HepG2 (cell line): ENCODE results near the gene DOHH. TPM values are rescaled to one million over a fixed set of nuclear protein-coding genes. Genes with fewer than 3 reads are reported as not detected.

Source experiments
- DRAP1 ChIP-seq: IDR thresholded peaks from 2 replicates; pipeline ENCODE4 v1.6.1; 2016; ENCODE audit warnings: missing genetic modification reagents, missing compliant biosample characterization
- KLF16 ChIP-seq, 2 experiments: sonication (generic) in 1 of 2; formaldehyde crosslinking in 1 of 2; IDR thresholded peaks; 2 replicates each; pipeline versions ENCODE4 v1.6.1 to v1.8.0; 2016 to 2023; ENCODE audit warnings: missing genetic modification reagents in 2 of 2, missing compliant biosample characterization in 1 of 2
- MAFG ChIP-seq: sonication (generic); formaldehyde crosslinking; IDR thresholded peaks from 2 replicates; pipeline ENCODE4 v1.5.1; 2020; ENCODE audit warnings: mild to moderate bottlenecking, missing genetic modification reagents
- SKI ChIP-seq: fragments of 450-650 bp; IDR thresholded peaks from one replicate; pipeline ENCODE4 v1.6.1; 2018; ENCODE audit warnings: mild to moderate bottlenecking; ENCODE audit not compliant: partially characterized antibody
- SOX6 ChIP-seq, 2 experiments: fragments of 450-650 bp in 1 of 2; sonication (generic) in 1 of 2; formaldehyde crosslinking in 1 of 2; IDR thresholded peaks; 2 replicates each; pipeline versions ENCODE4 v1.4.0 to v1.6.1; 2017 to 2020; ENCODE audit warnings: antibody characterized with exemption in 1 of 2, mild to moderate bottlenecking in 1 of 2, missing genetic modification reagents in 1 of 2
- SP4 ChIP-seq: sonication (generic); formaldehyde crosslinking; IDR thresholded peaks from 2 replicates; pipeline ENCODE4 v1.8.1; 2023; ENCODE audit warnings: mild to moderate bottlenecking, missing genetic modification reagents
- ZNF530 ChIP-seq: sonication (generic); formaldehyde crosslinking; IDR thresholded peaks from 2 replicates; pipeline ENCODE4 v1.5.0; 2020; ENCODE audit warnings: low read depth, mild to moderate bottlenecking, missing genetic modification reagents
- ZNF552 ChIP-seq: sonication (generic); formaldehyde crosslinking; IDR thresholded peaks from 2 replicates; pipeline ENCODE4 v1.9.0; 2022; ENCODE audit warnings: missing genetic modification reagents, mild to moderate bottlenecking, borderline replicate concordance
- ZNF746 ChIP-seq: sonication (generic); formaldehyde crosslinking; IDR thresholded peaks from 2 replicates; pipeline ENCODE4 v1.8.0; 2022; ENCODE audit warnings: mild to moderate bottlenecking, missing genetic modification reagents
- polyA plus RNA-seq, 8 experiments: library from polyadenylated mRNA; depleted of rRNA in 3 of 8; stranded (reverse) in 7 of 8; unstranded in 1 of 8; fragments of >200 nt; fragmentation: Illumina TruSeq in 4 of 8; extraction: Trizol in 4 of 8; gene quantifications; 2 replicates each; pipeline versions ENCODE4 v1.2.1 to v1.2.3, GENCODE V29; 2011 to 2016; ENCODE audit warnings: low read depth in 4 of 8, missing spikeins in 1 of 8, mixed read lengths in 1 of 8; ENCODE audit not compliant: insufficient read depth in 1 of 8
- total RNA-seq, 5 experiments: library from RNA; depleted of rRNA; stranded (reverse); fragments of >200 nt; fragmentation: Illumina TruSeq; extraction: Trizol; gene quantifications; 2 replicates each; pipeline ENCODE4 v1.2.3, GENCODE V29; 2016; ENCODE audit warnings: low read depth in 1 of 5
- TF ChIP-seq, protein P1 (sequence below): sonication (generic); formaldehyde crosslinking; IDR thresholded peaks from 2 replicates; pipeline ENCODE4 v1.9.0; 2022; ENCODE audit warnings: low read depth, missing genetic modification reagents
- TF ChIP-seq, protein P2 (sequence below): sonication (generic); formaldehyde crosslinking; IDR thresholded peaks from 2 replicates; pipeline ENCODE4 v1.4.0; 2020; ENCODE audit warnings: low read depth, missing genetic modification reagents

Gene DOHH
- total and polyA plus RNA-seq, 2 of the 13 experiments (the other 11 are each of a cell fraction or from before 2014, with no cell fraction given) = 3.5 to 13.7 TPM

DNA sequence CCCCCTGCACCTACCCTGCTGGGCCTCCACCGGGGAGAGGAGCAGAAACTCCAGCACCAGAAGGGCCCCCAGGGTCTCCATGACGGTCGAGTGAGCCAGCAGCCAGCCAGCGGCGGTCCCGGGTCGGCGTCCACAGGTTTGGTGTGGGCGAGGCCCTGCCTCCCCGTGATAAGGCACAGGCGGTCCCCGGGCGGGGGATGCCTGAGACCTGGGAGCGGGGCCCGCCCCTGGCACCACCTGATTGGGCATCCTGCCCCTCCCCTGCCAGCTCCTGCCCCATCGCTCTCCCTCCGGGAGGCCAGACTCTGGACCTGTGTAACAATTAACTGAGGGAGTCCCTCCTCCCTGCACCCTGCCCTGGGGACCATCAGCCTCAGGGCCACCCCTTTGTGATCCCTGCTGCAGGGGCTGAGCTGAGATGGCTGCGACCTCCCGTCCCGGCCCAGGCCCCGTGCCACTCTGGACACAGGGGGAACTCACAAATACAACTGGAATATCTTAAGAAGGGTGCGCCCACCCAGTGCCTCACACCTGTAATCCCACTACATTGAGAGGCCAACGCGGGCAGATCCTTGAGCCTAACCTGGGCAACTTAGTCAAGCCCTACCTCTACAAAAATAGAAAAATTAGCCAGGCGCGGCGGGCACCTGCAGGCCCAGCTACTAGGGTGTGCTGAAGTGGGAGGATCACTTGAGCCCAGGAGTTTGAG, 19.9 kb downstream of the DOHH start, which contains the start of gene SMIM24 (continued):
- TF ChIP-seq, protein P1, sequence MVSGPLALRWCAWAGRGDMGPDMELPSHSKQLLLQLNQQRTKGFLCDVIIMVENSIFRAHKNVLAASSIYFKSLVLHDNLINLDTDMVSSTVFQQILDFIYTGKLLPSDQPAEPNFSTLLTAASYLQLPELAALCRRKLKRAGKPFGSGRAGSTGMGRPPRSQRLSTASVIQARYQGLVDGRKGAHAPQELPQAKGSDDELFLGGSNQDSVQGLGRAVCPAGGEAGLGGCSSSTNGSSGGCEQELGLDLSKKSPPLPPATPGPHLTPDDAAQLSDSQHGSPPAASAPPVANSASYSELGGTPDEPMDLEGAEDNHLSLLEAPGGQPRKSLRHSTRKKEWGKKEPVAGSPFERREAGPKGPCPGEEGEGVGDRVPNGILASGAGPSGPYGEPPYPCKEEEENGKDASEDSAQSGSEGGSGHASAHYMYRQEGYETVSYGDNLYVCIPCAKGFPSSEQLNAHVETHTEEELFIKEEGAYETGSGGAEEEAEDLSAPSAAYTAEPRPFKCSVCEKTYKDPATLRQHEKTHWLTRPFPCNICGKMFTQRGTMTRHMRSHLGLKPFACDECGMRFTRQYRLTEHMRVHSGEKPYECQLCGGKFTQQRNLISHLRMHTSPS (CRISPR knock-in tag) = peak; percentile 97
- peak; percentile 67 for TF ChIP-seq SP4
- TF ChIP-seq SOX6 (IDR thresholded peaks at IDR 0.05) = no peak
- peak; percentile 42; the same call in 1 of the 2 replicates for TF ChIP-seq SOX6 (CRISPR knock-in tag; IDR thresholded peaks at IDR 0.05)
- no peak for TF ChIP-seq SKI
- TF ChIP-seq DRAP1 (CRISPR knock-in tag) = peak; percentile 71
- TF ChIP-seq ZNF530 (CRISPR knock-in tag) = no peak
- 0 out of 2 replicates have a peak, but pooled peaks have one; percentile 21 for TF ChIP-seq ZNF746 (CRISPR knock-in tag)
- peak; percentile 47; the same call in 1 of the 2 replicates for TF ChIP-seq ZNF552 (CRISPR knock-in tag)
- no peak for TF ChIP-seq KLF16 (CRISPR knock-in tag; IDR thresholded peaks at IDR 0.05)
- TF ChIP-seq, protein P2, sequence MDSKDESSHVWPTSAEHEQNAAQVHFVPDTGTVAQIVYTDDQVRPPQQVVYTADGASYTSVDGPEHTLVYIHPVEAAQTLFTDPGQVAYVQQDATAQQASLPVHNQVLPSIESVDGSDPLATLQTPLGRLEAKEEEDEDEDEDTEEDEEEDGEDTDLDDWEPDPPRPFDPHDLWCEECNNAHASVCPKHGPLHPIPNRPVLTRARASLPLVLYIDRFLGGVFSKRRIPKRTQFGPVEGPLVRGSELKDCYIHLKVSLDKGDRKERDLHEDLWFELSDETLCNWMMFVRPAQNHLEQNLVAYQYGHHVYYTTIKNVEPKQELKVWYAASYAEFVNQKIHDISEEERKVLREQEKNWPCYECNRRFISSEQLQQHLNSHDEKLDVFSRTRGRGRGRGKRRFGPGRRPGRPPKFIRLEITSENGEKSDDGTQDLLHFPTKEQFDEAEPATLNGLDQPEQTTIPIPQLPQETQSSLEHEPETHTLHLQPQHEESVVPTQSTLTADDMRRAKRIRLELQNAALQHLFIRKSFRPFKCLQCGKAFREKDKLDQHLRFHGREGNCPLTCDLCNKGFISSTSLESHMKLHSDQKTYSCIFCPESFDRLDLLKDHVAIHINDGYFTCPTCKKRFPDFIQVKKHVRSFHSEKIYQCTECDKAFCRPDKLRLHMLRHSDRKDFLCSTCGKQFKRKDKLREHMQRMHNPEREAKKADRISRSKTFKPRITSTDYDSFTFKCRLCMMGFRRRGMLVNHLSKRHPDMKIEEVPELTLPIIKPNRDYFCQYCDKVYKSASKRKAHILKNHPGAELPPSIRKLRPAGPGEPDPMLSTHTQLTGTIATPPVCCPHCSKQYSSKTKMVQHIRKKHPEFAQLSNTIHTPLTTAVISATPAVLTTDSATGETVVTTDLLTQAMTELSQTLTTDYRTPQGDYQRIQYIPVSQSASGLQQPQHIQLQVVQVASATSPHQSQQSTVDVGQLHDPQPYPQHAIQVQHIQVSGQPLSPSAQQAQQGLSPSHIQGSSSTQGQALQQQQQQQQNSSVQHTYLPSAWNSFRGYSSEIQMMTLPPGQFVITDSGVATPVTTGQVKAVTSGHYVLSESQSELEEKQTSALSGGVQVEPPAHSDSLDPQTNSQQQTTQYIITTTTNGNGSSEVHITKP (CRISPR knock-in tag) = 0 out of 2 replicates have a peak, but pooled peaks have one; percentile 23
- TF ChIP-seq MAFG (CRISPR knock-in tag) = no peak
